DMS53 treated with DMSO at 0.1 percent for 48 hours (cell line): ENCODE measurements around the gene KLHL7.
"Not testable (repeated sequence)": the region's sequence is repeated elsewhere in the genome, so short reads cannot be mapped to it uniquely, and the experiment has no call there.

Experiments
- DNase-seq: peaks from one replicate; lab custom pipeline; 2025; ENCODE audit not compliant: unreplicated experiment; lab: John Stamatoyannopoulos, UW

KLHL7 gene

DNA sequence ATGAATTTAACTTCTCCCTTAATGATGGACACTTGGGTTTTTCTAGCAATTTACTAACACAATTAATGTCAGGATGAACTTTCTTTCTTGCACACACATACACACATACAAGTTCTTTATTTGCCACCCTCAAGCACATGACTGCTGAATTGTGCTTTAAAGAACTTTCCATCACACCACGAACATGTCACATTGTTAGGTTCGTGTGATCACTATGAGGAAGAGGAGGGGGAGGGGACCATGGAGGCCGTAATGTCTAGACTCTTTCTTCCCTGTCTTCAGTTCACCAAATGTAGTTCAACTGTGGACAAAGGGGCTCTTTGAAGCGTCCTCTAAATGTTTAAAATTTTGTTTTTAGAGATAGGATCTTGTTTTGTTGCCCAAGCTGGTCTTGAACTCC lies 107.3 kb downstream of the KLHL7 start:
- DNase-seq: no peak

DNA sequence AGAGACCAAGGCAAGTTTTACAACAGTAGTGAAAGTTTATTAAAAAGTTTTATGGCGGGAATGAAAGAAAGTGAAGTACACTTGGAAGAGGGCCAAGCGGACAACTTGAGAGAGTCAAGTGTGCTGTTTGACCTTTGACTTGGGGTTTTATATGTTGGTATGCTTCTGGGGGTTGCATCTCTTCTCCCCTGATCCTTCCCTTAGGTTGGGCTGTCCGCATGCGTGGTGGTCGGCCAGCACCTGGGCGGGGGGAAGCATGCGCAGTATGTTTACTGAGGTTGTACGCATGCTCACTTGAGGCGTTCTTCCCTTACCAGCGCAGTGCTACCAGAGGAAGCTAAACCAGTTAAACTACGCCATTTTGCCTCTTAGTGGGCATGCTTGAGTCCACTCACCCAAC lies 108.2 kb downstream of the KLHL7 start:
- no peak for DNase-seq

DNA sequence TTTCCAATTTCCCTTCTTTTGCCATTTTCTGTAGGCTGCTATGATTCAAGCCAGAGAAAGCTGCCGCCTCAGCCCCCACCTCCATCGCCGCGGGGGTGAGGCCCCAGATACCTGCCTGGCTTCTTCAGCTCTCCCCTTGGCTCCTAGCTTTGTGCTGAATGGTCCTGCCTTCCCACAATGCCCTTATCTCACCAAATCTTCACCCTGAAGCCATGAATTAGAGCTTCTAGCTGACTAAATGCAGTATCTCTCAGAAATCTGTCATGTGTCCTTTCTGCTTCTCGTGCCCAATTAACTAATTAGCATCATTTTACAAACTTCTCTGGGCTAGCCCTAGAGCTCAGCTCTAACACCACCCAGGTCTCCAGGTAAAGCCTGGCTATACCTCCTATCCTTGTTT lies 108.8 kb downstream of the KLHL7 start:
- DNase-seq: no peak

DNA sequence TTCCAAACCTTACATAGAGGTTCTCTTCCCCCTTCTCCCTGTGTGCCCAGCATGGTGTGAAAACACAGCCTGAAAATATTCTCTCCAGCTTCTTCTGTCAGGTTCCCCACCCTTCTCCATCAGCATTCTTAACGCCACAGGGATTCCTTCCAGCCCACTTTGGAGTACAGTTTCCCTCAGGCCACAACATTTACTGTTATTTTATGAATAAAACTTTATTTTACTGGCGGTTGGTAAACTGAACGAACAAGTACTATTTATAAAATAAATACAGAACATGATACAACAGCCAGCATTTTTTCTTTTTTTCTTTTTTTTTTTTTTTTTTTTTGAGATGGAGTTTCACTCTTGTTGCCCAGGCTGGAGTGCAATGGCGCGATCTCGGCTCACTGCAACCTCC lies 109.4 kb downstream of the KLHL7 start:
- no peak for DNase-seq

DNA sequence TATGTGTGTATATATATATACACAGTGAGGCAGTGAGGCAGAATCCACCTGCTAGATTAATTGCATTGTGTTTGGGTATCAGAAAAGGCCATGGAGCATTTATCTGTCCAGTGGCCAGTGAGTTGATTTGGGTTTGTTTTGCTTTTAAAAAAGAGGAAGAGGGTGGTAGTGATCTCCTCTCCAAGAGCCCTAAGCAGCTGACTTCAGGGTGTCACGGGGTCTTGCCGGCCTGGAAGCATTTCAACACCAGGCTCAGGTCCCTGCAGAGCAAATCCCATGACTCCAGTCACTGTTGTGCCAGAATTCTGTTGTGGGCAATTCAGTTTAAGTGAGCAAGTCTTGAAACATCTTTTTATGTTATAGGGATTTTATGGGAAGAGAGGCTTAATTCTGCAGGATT lies 110.4 kb downstream of the KLHL7 start:
- DNase-seq: no peak

DNA sequence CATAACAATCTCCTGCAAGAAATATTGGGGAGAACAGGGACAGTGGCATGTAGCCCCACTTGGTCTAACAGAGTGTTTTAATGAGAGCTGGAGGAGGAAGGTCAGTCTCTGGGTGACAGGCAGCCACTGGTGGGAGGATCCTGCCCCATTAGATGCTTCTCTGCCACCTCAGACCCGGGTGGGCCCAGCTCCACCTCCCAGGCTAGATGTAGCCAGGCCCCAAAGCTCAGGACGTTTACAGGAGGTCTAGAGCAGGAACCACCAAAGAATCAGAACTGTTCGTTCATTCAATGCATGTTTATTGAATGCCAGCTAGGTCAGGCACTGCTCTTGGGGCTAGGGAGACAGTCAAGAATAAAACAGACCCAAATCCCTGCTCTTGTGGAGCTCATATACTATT lies 112.6 kb downstream of the KLHL7 start:
- DNase-seq: no peak

DNA sequence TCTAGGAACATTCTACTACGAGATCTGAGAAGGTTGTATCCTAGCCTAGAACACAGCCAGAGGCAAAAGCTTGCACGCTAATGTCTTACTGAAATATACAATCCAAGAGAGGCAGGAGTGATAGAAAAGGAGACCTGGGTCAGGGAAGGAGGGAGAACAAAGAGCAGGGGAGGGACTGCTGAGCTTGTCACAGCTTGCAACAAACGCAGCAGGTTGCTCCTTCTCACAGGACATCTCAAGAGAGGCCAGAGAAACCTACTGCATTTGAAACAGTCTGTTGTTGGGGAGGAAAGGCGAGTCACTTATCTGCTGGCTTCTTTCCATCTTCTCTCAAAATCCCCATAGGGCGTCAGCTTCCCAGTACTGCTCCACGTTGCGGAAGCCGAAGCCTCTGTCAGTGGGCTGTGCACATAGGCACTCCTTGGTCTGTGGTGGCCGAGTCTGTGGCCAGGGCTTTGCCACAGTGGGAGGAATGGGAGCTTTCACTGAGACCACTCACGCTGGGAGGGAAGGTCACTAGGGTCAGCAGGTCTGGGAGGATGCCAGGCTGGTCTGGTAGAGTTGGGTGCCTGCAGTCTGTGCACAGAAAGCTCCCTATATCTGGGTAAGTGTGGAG lies 115.2 kb downstream of the KLHL7 start:
- DNase-seq: no peak

DNA sequence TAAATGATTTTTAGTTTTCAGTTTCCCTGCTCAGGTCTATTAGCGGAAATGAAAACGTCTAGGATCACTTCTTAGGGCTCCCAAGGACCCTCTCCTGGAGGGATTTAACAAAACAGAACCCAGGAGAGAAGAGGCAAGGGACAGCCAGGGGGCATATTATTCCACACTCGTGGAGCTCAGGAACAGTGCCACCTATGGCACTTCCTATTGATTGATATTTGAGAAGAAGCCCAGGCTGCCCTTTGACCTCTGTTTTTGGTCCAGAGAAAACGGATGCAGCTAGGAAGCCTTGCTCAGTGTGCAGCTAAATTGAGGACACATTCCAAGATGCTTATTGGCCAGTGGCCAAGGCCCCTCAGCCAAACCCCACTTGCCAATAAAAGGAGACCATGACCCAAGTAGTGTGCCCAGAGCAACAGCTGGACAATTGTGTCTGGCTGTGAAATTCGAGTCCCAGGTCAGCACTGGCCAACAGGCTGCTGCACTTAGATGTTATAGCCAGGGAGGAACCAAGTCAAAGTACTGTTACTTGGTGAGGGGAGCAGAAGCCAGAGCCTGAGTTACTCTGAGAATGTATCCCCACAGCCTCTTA lies 117.0 kb downstream of the KLHL7 start:
- no peak for DNase-seq

DNA sequence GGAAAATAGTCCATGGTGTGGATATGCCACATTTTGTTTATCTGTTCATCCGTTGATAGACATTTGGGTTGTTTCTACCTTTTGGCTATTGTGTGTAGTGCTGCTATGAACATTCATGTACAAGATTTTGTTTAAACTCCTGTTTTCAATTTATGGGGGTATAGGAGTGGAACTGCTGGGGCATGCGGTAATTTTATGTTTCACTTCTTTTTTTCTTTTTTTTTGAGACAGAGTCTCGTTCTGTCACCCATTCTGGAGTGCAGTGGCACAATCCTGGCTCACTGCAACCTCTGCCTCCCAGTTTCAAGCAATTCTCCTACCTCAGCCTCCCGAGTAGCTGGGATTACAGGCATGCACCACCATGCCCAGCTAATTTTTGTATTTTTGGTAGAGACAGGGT lies 118.8 kb downstream of the KLHL7 start:
- not testable (repeated sequence) for DNase-seq

DNA sequence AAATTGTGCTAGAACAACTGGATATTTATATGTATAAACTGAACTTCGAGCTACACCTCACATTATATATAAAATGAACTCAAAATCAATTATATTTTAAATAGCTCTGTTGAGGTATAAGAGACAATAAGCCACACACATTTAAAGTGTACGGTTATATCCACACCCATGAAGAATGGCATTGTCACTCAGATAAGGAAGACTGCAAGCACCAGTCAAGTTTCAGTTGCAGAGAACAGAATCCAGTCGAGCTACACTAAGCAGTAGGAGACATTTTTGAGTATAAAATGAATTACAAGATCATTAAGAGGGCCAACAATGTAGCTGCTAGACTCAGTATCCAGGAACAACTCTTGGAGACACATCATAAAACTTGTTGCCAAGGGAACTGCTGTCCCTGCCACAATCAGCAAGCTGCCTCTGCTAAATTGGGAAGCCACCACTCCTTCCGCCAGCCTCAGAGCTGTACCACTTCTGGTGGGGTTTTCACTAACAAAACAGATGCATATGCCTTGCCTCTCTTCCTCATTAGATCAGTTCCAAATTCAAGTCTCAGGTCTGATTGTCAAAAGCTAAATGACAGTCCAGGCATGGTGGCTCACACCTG lies 121.4 kb downstream of the KLHL7 start:
- no peak for DNase-seq
